H9 (cell line): Measurements from ENCODE around the gene MTMR12. TPM values are rescaled to one million over a fixed set of nuclear protein-coding genes. Genes with fewer than 3 reads are reported as not detected.

Experiments used
- DNase-seq: peaks from one replicate; pipeline ENCODE4 v3.0.0-alpha.2; 2017
- H2AFZ ChIP-seq: one replicate; pipeline ENCODE4 v1.6.1; 2013; ENCODE audit warnings: mild to moderate bottlenecking, low read length, control low read depth, moderate library complexity
- H2AK5ac ChIP-seq: 2 replicates; pipeline ENCODE4 v1.6.1; 2013; ENCODE audit warnings: low read length, control low read depth, mixed read lengths; ENCODE audit not compliant: insufficient read length
- H2BK120ac ChIP-seq: one replicate; pipeline ENCODE4 v1.6.1; 2013; ENCODE audit warnings: low read depth, mild to moderate bottlenecking, low read length, control low read depth, inconsistent platforms; ENCODE audit not compliant: poor library complexity, severe bottlenecking
- H2BK12ac ChIP-seq: 2 replicates; pipeline ENCODE4 v1.6.1; 2013; ENCODE audit warnings: low read length, control low read depth, mixed read lengths, low read depth; ENCODE audit not compliant: insufficient read length
- H2BK15ac ChIP-seq: 2 replicates; pipeline ENCODE4 v1.6.1; 2013; ENCODE audit warnings: low read depth, low read length, control low read depth
- H2BK20ac ChIP-seq: one replicate; pipeline ENCODE4 v1.6.1; 2013; ENCODE audit warnings: low read depth, mild to moderate bottlenecking, low read length, control low read depth, inconsistent platforms; ENCODE audit not compliant: poor library complexity, severe bottlenecking
- H2BK5ac ChIP-seq: 2 replicates; pipeline ENCODE4 v1.6.1; 2013; ENCODE audit warnings: low read length, control low read depth, mixed read lengths; ENCODE audit not compliant: insufficient read length
- H3K14ac ChIP-seq: 2 replicates; pipeline ENCODE4 v1.6.1; 2013; ENCODE audit warnings: low read length, control low read depth; ENCODE audit not compliant: insufficient read depth
- H3K18ac ChIP-seq: 2 replicates; pipeline ENCODE4 v1.6.1; 2013; ENCODE audit warnings: low read depth, mild to moderate bottlenecking, mixed read lengths, low read length, control low read depth; ENCODE audit not compliant: insufficient read length
- H3K23ac ChIP-seq: 2 replicates; pipeline ENCODE4 v1.6.1; 2013; ENCODE audit warnings: low read length, control low read depth, mixed read lengths, low read depth; ENCODE audit not compliant: insufficient read length
- H3K23me2 ChIP-seq: 2 replicates; pipeline ENCODE4 v1.6.1; 2013; ENCODE audit warnings: low read depth, mild to moderate bottlenecking, mixed read lengths, low read length, control low read depth; ENCODE audit not compliant: insufficient read length, poor library complexity, severe bottlenecking
- H3K27ac ChIP-seq: 2 replicates; pipeline ENCODE4 v1.5.1; 2013; ENCODE audit warnings: low read length, control low read depth, mixed read lengths, low read depth; ENCODE audit not compliant: insufficient read length
- H3K27me3 ChIP-seq: 2 replicates; pipeline ENCODE4 v1.6.1; 2013; ENCODE audit warnings: low read length, control low read depth, inconsistent platforms; ENCODE audit not compliant: insufficient read depth
- H3K4ac ChIP-seq: 2 replicates; pipeline ENCODE4 v1.6.1; 2013; ENCODE audit warnings: low read depth, mild to moderate bottlenecking, control low read depth, inconsistent platforms, low read length, moderate library complexity
- H3K4me1 ChIP-seq: 2 replicates; pipeline ENCODE4 v1.6.1; 2013; ENCODE audit warnings: low read length, control low read depth, inconsistent platforms; ENCODE audit not compliant: insufficient read depth
- H3K4me2 ChIP-seq: 2 replicates; pipeline ENCODE4 v1.6.1; 2013; ENCODE audit warnings: low read length, control low read depth, mixed read lengths; ENCODE audit not compliant: insufficient read length, insufficient read depth
- H3K56ac ChIP-seq: 2 replicates; pipeline ENCODE4 v1.6.1; 2013; ENCODE audit warnings: low read depth, mild to moderate bottlenecking, mixed read lengths, low read length, control low read depth; ENCODE audit not compliant: insufficient read length
- H3K79me1 ChIP-seq: 2 replicates; pipeline ENCODE4 v1.6.1; 2013; ENCODE audit warnings: low read depth, mild to moderate bottlenecking, moderate library complexity, low read length, control low read depth, inconsistent platforms; ENCODE audit not compliant: insufficient read depth, poor library complexity, severe bottlenecking
- H3K79me2 ChIP-seq: 2 replicates; pipeline ENCODE4 v1.6.1; 2013; ENCODE audit warnings: low read length, control low read depth, inconsistent platforms; ENCODE audit not compliant: insufficient read depth
- H3K9ac ChIP-seq: 2 replicates; pipeline ENCODE4 v1.6.1; 2013; ENCODE audit warnings: low read length, control low read depth, mixed read lengths; ENCODE audit not compliant: insufficient read length; ENCODE audit errors: extremely low read depth
- H3K9me3 ChIP-seq: one replicate; pipeline ENCODE4 v1.6.1; 2013; ENCODE audit warnings: low read depth, low read length, inconsistent platforms; ENCODE audit not compliant: control insufficient read depth
- H3T11ph ChIP-seq: one replicate; pipeline ENCODE4 v1.6.1; 2013; ENCODE audit warnings: mild to moderate bottlenecking, low read length, control low read depth, inconsistent platforms
- H4K20me1 ChIP-seq: one replicate; pipeline ENCODE4 v1.6.1; 2013; ENCODE audit not compliant: control insufficient read depth, insufficient read length, insufficient read depth
- H4K5ac ChIP-seq: 2 replicates; pipeline ENCODE4 v1.6.1; 2013; ENCODE audit warnings: low read depth, mild to moderate bottlenecking, mixed read lengths, low read length, control low read depth; ENCODE audit not compliant: insufficient read length
- H4K8ac ChIP-seq: replicated peaks from 2 replicates; pipeline ENCODE4 v1.6.1; 2013; ENCODE audit warnings: low read length, control low read depth, mixed read lengths, low read depth; ENCODE audit not compliant: insufficient read length
- H4K91ac ChIP-seq: 2 replicates; pipeline ENCODE4 v1.6.1; 2013; ENCODE audit warnings: low read depth, mild to moderate bottlenecking, moderate library complexity, mixed read lengths, low read length, control low read depth; ENCODE audit not compliant: insufficient read length
- H3K27ac Mint-ChIP-seq, 3 experiments: 2 replicates in 2 of 3; 3 replicates in 1 of 3; pipeline ENCODE4 v1.8.0; 2020 to 2021; ENCODE audit warnings: mixed read lengths in 3 of 3, mild to moderate bottlenecking in 1 of 3, moderate library complexity in 1 of 3
- H3K27me3 Mint-ChIP-seq: 2 replicates; pipeline ENCODE4 v1.8.0; 2021; ENCODE audit warnings: low read depth, mild to moderate bottlenecking, moderate library complexity, mixed read lengths
- H3K36me3 Mint-ChIP-seq, 3 experiments: 2 replicates in 2 of 3; 3 replicates in 1 of 3; pipeline ENCODE4 v1.8.0; 2020 to 2021; ENCODE audit warnings: low read depth in 3 of 3, mixed read lengths in 3 of 3; ENCODE audit not compliant: insufficient read depth in 1 of 3
- H3K4me1 Mint-ChIP-seq, 2 experiments: 2 replicates each; pipeline ENCODE4 v1.8.0; 2020; ENCODE audit warnings: mixed read lengths in 2 of 2
- H3K4me3 Mint-ChIP-seq, 2 experiments: 2 replicates in 1 of 2; 3 replicates in 1 of 2; pipeline ENCODE4 v1.8.0; 2020 to 2021; ENCODE audit warnings: mild to moderate bottlenecking in 2 of 2, mixed read lengths in 2 of 2, moderate library complexity in 1 of 2
- H3K9me3 Mint-ChIP-seq, 2 experiments: 2 replicates in 1 of 2; 3 replicates in 1 of 2; pipeline ENCODE4 v1.8.0; 2020; ENCODE audit warnings: mild to moderate bottlenecking in 2 of 2, mixed read lengths in 2 of 2, moderate library complexity in 1 of 2
- WGBS: extraction: QIAGEN DNeasy Blood & Tissue Kit; methylation state at CpG from one replicate; pipeline ENCODE4 v1.1.7; 2013; ENCODE audit warnings: missing lambda C conversion rate, low lambda C conversion rate, mixed read lengths; ENCODE audit not compliant: insufficient read length; ENCODE audit errors: extremely low coverage; 5-methylcytosine and 5-hydroxymethylcytosine counted together
- total RNA-seq: library from RNA; stranded (reverse); gene quantifications from 2 replicates; pipeline ENCODE4 v1.2.1, GENCODE V29; 2021
- TF ChIP-seq, protein P1 (sequence below): fragments of 200-600 bp; sonication (generic); conservative IDR thresholded peaks from 3 replicates; pipeline ENCODE4 v1.8.0; 2021; ENCODE audit warnings: antibody characterized with exemption, mild to moderate bottlenecking

Gene MTMR12
- total RNA-seq, 1 experiment from 2014 or later, result 39.3 TPM

DNA sequence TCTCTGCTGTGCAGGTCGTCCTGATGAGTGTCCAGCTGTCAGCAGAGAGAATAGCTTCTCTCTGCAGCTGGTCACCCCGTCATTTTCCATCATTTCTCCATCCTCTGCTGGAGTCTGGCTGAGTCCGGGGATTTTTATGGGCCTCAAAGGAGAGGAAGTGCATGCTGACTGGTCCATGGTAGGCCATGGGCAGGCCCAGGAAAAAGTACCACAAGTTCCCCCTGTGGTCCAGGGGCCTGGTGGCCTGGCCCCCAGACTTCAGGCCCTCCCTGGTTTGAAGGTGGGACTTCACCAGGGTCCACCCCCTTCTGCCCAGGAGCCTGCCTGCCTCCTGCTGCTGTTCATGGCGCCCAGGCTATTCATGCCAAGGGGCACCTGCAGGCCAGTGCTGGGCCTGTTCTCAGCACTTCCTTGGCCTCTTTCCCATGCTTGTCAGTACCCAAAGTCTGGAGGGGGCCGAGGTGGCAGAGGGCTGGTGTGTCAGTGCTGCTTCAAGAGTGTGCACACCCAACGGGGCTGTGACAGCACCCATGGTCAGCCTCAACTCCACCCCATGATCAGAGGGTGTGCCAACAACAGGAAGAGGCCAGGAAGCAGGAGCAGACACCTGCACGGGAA, 7.3 kb upstream of the MTMR12 start:
- Histone ChIP-seq H3K4ac (no peak overlapping the region), H3K27me3 (no peaks in the 10 kb centered on the region), H2BK20ac (no peak overlapping the region), H3K27ac (no peak overlapping the region), H2AFZ (no peak overlapping the region), H2BK5ac (no peak overlapping the region), H3T11ph (no peak overlapping the region), H2AK5ac (no peak overlapping the region), H4K91ac (no peak overlapping the region), H3K23me2 (no peaks in the 10 kb centered on the region), H3K56ac (no peak overlapping the region), H3K79me1 (no peaks in the 10 kb centered on the region), H3K4me1 (no peaks in the 10 kb centered on the region), H3K4me2 (no peak overlapping the region), H2BK12ac (no peak overlapping the region), H3K79me2 (no peaks in the 10 kb centered on the region), H3K9ac (no peak overlapping the region), H2BK15ac (no peak overlapping the region), H3K18ac (no peak overlapping the region), H4K8ac (no peak overlapping the region), H4K20me1 (no peaks in the 10 kb centered on the region), H4K5ac (no peak overlapping the region), H3K14ac (no peak overlapping the region), H2BK120ac (no peak overlapping the region), H3K23ac (no peak overlapping the region), H3K9me3 (no peaks in the 10 kb centered on the region)
- no peak for DNase-seq
- Mint-ChIP-seq H3K36me3 (peaks cover 0 to 5% (median 0%) of the 10 kb centered on the region in 3 experiments; a peak in 2 of 7 replicates), H3K27me3 (no peaks in the 10 kb centered on the region), H3K9me3 (peaks cover 5 to 6% of the 10 kb centered on the region in 2 experiments; a peak in 4 of 5 replicates), H3K4me1 (peaks cover 2 to 5% of the 10 kb centered on the region in 2 experiments; a peak in 1 of 4 replicates), H3K27ac (no peak overlapping the region), H3K4me3 (no peak overlapping the region)
- TF ChIP-seq, protein P1, sequence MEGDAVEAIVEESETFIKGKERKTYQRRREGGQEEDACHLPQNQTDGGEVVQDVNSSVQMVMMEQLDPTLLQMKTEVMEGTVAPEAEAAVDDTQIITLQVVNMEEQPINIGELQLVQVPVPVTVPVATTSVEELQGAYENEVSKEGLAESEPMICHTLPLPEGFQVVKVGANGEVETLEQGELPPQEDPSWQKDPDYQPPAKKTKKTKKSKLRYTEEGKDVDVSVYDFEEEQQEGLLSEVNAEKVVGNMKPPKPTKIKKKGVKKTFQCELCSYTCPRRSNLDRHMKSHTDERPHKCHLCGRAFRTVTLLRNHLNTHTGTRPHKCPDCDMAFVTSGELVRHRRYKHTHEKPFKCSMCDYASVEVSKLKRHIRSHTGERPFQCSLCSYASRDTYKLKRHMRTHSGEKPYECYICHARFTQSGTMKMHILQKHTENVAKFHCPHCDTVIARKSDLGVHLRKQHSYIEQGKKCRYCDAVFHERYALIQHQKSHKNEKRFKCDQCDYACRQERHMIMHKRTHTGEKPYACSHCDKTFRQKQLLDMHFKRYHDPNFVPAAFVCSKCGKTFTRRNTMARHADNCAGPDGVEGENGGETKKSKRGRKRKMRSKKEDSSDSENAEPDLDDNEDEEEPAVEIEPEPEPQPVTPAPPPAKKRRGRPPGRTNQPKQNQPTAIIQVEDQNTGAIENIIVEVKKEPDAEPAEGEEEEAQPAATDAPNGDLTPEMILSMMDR, result no peak
- no CpG with 5 or more reads among the region's 7 CpGs for WGBS
